Measurements from ENCODE around the gene ANKS1B.

ANKS1B gene

GRCh38 chr12:99549651-99550050 is 435.1 kb downstream of the ANKS1B start:
- DNase-seq, result no peak

DNA sequence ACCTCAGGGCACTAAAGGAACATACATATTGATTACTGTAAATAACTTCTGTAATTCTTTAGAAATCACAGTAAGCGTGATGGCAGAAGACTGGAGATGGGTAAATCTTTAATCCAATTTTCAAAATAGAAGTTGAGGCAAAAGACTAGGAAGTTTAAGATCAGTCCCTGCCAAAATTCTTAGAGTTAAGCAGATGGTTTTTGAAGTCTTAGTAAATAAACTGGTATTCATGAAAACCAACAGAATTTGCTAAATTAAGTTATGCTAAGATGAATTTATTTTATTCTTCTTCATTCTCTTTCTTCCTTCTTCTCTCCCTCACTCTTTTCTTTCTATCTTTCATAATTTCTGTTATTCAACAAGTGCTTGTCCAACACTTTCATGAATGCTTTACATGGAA is 435.5 kb downstream of the ANKS1B start:
- no peak for DNase-seq

DNA sequence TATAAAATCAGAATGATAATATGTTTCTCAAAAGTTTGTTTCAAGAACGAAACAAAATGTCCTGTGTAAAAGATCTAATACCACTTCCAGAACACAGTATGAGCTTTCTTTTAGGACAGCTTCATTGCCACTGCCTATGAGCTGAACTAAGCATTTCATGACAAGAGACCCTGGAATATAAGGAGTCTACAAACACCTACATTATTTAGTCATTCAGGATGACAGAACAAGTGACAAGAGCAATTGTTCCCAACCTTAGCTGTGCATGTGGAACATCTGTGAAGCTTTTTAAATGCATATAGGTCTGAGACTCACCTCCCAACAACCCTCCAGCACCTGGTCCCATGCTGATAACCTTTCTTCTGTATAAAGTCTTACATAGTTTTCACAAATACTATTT is 440.3 kb downstream of the ANKS1B start:
- no peak for DNase-seq

- no peak for DNase-seq
These were observed 454.8 kb downstream of the ANKS1B start for GRCh38 chr12:99529966-99530365.

- DNase-seq, result no peak
These were observed 456.3 kb downstream of the ANKS1B start for GRCh38 chr12:99528478-99528877.

- DNase-seq, result no peak
These were observed 460.9 kb downstream of the ANKS1B start for GRCh38 chr12:99523853-99524252.

- DNase-seq, result no peak
These were observed 462.3 kb downstream of the ANKS1B start for GRCh38 chr12:99522456-99522855.

DNA sequence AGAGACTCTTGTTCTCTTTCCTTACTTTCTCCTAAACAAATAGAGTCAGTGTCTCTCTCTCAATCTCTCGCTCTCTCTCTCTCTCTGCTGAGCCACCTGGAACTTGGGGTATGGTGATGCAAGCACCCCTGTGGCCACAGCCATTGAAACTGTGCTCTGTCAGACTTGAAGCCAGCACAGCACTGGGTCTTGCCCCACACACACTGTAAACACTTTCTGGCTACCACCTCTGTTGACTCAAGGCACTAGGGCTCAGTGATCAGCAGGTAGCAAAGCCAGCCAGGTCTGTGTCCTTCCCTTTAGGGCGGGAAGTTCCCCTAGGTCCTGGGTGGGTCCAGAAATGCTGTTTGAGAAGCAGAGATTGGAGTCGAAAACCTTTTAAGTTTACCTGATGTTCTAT is 463.1 kb downstream of the ANKS1B start:
- DNase-seq, result no peak

DNA sequence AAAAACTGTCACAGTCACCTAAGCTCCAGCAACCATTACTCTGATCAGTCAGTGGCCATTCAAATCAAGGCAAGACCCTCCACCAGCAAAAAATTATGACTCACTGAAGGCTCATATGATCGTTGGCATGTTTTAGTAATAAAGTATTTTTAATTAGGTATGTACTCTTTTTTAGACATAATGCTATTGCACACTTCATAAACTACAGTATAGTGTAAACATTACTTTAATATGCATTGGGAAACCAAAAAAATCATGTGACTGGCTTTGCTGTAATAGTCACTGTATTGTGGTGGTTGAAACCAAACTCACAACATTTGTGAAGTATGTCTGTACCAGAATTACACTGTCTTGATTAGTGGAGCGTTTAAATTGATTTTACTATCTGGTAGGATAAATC is 471.7 kb downstream of the ANKS1B start:
- DNase-seq, result no peak

- no peak for DNase-seq
These were observed 478.9 kb downstream of the ANKS1B start for GRCh38 chr12:99505805-99506204.

DNA sequence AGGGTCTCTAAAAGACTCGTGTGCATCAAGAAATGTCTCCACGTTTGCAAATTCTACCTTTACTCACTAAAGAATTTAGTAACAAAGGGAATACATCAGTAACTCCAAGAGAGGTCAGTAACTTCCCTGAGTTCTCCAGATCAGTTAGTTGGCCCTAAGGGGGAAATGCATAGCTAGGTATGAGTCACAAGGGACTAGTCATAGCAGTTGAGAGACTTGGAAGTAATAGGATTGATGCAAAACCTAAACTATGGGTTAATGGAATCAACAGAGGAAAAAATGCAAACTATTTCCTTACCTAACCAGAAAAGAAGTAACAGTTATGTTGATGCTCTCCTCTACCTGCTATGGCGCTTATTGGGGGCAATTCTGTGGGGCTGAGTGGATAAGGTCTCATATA is 486.0 kb downstream of the ANKS1B start:
- DNase-seq, result no peak

- DNase-seq, result no peak
These were observed 488.9 kb downstream of the ANKS1B start for GRCh38 chr12:99495799-99496198.

DNA sequence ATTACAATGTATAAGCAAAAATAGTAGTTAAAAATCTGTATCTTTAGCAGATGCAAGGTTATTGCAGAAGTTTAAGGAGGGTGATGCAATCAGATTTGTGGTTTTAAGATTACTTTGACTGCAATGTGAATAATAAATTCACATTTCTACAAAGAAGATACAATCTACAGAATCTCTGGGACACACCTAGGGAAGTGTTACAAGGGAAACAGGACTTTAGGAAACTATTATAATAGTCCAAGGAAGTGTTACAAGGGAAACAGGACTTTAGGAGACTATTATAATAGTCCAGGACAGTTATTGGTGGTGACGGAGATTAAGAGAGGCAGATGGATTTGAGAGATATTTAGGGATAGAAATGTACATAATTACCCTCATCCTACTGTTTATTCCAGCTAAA is 491.5 kb downstream of the ANKS1B start:
- DNase-seq, result no peak

DNA sequence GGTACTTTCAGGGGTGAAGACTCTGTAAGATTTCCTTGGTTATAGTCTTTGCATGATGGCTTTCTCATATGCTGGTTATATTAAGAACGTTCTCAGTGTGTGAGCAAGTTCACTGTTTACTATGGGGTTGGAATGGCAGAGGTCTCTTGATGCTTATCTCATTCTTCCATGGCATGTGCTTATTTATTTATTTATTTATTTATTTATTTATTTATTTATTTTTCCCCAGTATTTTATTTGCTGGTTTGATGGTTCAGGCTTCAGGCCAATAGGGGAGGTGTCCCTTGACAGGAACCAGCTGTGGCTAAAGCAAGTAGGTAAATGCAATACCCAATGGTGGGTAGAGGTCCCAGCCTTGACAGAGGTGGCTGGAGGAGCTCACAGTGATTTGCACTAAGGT is 498.5 kb downstream of the ANKS1B start:
- no peak for DNase-seq

- DNase-seq, result no peak
These were observed 505.6 kb downstream of the ANKS1B start for GRCh38 chr12:99479149-99479548.

DNA sequence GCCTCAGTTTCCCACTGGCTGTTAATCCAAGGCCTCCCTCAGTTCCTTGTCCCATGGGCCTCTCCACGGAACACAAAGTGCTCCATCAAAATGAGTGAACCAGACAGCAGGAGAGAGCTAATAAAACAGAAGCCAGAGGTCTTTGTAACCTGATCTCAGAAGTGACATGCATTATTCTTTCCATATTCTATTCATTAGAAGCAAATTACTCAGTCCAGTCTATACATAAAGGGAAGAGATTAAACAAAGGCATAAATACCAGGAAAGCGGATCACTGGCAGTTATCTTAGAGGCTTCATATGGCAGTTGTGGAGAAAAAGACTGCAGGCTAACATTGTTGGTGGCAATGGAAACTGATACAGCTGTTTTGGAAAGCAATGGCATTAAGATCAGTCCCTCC is 507.8 kb downstream of the ANKS1B start:
- no peak for DNase-seq

DNA sequence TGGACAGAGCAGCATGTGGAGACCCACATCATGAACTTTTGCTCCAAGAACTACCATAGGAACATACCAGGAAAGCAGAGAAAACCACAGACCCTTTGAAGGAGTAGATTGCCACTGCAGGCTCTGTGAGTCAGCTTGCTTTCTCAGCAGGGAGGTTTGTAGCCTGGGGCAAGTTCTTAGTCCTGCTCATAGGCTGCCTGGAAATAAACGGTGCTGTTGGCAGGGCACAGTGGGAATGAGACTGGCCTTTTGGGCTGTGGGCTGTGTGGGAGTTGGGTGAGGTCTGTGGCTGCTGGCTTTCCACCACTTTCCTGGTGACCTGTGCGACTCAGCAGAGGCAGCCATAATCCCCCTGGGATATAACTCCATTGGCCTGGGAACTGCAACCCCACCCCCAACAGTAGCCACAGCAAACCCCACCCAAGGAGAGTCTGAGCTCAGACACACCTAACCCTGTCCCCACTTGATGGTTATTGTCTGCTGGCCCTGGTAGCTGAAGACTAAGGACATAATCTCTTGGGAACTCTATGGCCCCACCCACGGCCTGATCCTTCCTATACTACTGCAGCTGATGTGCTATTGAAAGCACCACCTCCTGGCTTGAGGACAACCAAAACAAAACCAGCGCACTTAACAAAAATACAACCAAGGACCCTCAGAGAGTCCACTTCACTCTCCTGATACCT is 529.2 kb downstream of the ANKS1B start:
- no peak for DNase-seq

DNA sequence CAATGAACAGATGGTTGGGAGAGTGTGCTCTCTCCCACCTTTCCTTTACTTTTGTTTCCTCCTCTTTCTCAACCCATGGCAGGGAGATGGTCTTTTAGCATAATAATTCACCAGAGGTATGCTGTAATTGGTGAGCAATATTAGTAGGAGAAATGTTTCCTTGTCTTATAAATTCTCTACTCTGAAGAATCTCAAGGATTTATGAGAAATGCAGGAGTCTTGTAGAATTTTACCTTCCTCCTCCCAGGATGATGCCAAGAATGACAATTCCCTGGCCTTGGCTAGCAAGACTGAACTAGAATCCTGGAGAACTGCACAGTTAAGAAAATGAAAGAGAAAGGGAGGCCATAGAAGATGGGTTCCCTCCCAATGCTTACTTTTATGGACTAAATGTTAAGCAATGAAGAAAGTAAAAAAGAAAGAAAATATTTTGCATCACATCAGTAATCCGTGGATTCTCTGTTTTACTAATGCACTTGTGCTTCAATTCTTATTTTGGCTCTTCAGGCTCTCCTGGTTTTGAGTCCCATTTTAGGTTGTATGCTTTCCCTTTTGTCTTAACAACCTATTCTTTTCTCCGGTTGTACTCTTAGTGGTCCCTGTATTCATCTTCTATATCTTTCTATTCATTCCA is 530.1 kb downstream of the ANKS1B start:
- no peak for DNase-seq

DNA sequence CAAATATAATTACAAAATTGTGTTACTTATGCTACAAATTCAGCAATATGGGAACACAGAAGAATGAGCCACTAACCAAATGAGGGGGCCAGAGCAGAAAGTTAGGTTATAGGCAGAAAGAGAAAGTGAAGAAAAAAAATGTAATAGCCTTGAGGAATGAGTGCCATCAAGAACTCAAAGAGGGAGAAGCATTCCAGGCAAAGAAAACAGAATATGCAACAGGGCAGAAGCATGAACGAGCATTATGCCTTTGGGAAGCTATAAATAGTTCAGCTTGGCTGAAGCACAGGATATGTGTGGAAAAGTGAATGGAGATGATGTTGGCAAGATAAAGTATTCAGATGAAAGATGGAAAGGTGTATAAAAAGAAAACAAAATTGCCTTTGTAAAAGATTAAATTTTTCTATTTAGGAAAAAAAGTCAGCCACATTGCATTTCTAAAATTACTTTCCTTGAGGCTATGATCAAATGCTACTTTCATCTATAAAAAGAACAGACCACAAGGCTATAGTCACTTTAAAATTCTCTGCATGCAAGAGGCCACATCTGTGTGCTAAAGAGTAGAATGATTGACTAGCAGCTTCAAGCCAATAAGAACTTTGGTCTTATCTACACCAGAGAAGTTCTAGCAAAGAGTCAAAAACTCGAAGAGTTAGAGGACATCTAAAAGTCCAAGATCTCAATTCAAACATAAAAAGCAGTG is 530.7 kb downstream of the ANKS1B start:
- DNase-seq, result no peak

DNA sequence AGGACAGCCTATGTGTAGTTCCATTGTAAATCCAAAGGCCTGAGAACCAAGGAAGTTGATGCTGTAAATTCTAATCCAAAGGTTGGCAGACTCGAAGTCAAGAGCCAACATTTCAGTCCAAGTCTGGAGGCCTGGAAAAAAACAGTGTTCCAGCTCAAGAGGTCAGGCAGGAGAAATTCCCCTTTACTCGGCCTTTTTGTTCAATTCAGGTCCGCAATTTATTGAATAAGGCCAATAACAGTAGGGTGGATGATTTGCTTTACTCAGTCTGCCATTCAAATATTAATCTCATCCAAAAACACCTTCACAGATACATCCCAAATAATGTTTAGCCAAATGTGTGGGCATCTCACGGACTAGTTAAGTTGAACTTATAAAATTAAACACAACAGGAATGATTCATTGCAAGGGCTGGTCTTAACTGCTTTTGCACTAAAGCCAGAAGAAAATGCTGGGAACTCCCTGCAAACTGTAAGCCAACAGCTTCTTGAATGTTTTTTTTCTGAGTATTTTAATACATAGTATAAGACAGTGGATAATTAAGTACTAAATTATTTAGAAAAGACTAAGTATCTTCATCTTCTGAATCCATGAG is 534.6 kb downstream of the ANKS1B start:
- DNase-seq, result no peak

DNA sequence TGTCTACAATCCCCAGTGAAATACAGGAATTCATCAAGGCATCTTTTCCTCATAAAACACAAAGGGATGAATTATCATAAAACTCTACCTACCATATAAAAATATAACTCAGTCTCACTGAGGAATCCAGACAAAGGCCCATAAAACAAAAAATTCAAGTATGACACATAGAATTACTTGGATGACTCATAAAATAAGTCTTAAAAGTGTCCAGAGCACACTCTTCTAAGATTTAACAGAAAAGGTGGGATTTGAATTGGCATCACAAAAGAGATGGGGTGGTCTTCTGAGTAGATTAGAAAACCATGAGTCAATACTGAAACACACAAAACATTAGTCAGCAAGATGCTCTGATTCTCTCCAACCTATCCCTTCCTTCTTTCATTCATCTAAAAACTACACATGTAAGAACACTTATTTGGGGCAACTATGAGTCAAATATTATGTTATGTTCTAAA is 539.8 kb downstream of the ANKS1B start:
- no peak for DNase-seq

GRCh38 chr12:99442758-99443157 is 542.0 kb downstream of the ANKS1B start:
- DNase-seq, result no peak

DNA sequence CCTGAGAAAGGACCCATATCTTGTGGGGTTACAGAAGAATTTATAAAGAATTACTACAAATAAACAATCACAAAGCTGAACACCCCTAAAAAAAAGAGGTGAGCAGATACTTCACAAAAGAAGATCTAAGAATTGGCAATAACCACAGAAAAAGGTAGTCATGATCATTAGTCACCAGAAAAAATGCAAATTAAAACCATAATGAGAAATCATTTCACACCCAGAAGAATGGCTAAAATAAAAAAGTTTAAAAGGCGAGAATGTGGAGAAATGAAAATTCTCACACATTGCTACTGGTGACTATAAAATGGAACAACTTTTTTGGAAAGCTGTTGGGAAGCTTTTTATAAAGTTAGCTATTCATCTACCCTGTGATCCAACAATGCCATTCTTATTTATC is 545.3 kb downstream of the ANKS1B start:
- no peak for DNase-seq

DNA sequence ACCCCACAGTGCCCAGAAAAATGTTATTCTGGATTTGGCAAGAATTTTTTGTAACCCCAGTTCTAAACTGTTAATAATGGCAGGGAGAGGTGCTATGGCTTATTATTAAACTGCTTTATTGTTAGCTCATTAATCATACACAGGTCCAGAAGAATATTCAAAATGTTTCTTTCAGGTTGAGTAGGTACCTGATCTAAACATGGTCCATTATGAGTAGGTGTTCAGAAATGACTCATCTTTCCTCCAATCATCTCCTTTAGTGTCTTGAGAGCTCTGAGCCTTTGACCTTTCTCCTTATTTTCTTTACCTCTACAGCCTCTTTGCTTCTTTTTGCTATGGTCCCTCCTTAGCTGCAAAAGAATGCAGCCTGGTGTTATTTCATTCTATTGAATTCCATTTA is 548.2 kb downstream of the ANKS1B start:
- DNase-seq, result no peak
